Activated CD4-positive, alpha-beta T cell treated with anti-CD3 and anti-CD28 coated beads, Interleukin-2, amount 10 ng/mL, durations not matched to agents 7 days and 5 days (primary cell): ENCODE measurements around the gene TOR4A. TPM values are rescaled to one million over a fixed set of nuclear protein-coding genes. Genes with fewer than 3 reads are reported as not detected.
"Not testable (repeated sequence)": the region's sequence is repeated elsewhere in the genome, so short reads cannot be mapped to it uniquely, and the experiment has no call there.

Experiments used
- CTCF ChIA-PET: fragments of 350-600 bp; sonication (Branson Sonifier 250); formaldehyde crosslinking; loops from one replicate; lab custom pipeline; 2021; ENCODE audit warnings: antibody characterized with exemption; lab: Charles Lee
- POLR2A ChIA-PET: fragments of 350-600 bp; sonication (Branson Sonifier 250); formaldehyde crosslinking; loops from one replicate; lab custom pipeline; 2021; ENCODE audit warnings: antibody characterized with exemption; lab: Charles Lee
- DNase-seq: peaks from one replicate; pipeline ENCODE4 v3.0.0-alpha.2; 2020
- H3K27ac Mint-ChIP-seq: one replicate; pipeline ENCODE4 v1.8.0; 2021; ENCODE audit warnings: mild to moderate bottlenecking, moderate library complexity, mixed read lengths
- H3K27me3 Mint-ChIP-seq: one replicate; pipeline ENCODE4 v1.8.0; 2021; ENCODE audit warnings: mixed read lengths
- H3K36me3 Mint-ChIP-seq: one replicate; pipeline ENCODE4 v1.8.0; 2021; ENCODE audit warnings: low read depth, mixed read lengths
- H3K4me1 Mint-ChIP-seq: one replicate; pipeline ENCODE4 v1.8.0; 2021; ENCODE audit warnings: mixed read lengths
- H3K4me3 Mint-ChIP-seq: one replicate; pipeline ENCODE4 v1.8.0; 2021; ENCODE audit warnings: mild to moderate bottlenecking, moderate library complexity, mixed read lengths
- H3K9me3 Mint-ChIP-seq: one replicate; pipeline ENCODE4 v1.8.0; 2021; ENCODE audit warnings: mixed read lengths
- total RNA-seq, 2 experiments: library from RNA; stranded (reverse); gene quantifications; one replicate each; pipeline ENCODE4 v1.2.3, GENCODE V29; 2021

TOR4A gene
- total RNA-seq, 2 experiments from 2014 or later, result 6.0 to 7.1 TPM

GRCh38 chr9:137251194-137251461, 26.4 kb upstream of the TOR4A start, which contains the start of gene STPG3:
Gene STPG3, plus strand, starts transcription at chr9:137251286. Its CDS starts 1 bp downstream, at chr9:137251287.
- Mint-ChIP-seq H3K36me3 (peaks cover 3% of the 10 kb centered on the region), H3K4me3 (no peak within 1 kb of the TSS), H3K27ac (no peak within 1 kb of the TSS), H3K4me1 (peaks cover 7% of the 10 kb centered on the region), H3K27me3 (no peaks in the 10 kb centered on the region), H3K9me3 (no peaks in the 10 kb centered on the region)
- ChIA-PET CTCF (no interaction called here), POLR2A (no interaction called here)
- DNase-seq, result no peak

- Mint-ChIP-seq H3K36me3 (peaks cover 5% of the 10 kb centered on the region), H3K27me3 (no peaks in the 10 kb centered on the region), H3K27ac (no peak overlapping the region), H3K4me1 (peaks cover 13% of the 10 kb centered on the region), H3K9me3 (no peaks in the 10 kb centered on the region), H3K4me3 (no peak overlapping the region)
- POLR2A ChIA-PET, result no interaction called here
- CTCF ChIA-PET, result interaction anchor here (1.0 kb wide), 1 partner anchor 15 kb away, joined by 3 read pairs; no protein-coding TSS in a partner anchor
- DNase-seq, result no peak
Measured at GRCh38 chr9:137251490-137252268, 25.8 kb upstream of the TOR4A start.

GRCh38 chr9:137252555-137253506, 24.7 kb upstream of the TOR4A start:
- Mint-ChIP-seq H3K4me3 (no peak overlapping the region), H3K36me3 (peaks cover 10% of the 10 kb centered on the region), H3K4me1 (peaks cover 18% of the 10 kb centered on the region), H3K27ac (no peak overlapping the region), H3K9me3 (no peaks in the 10 kb centered on the region), H3K27me3 (no peaks in the 10 kb centered on the region)
- ChIA-PET CTCF (interaction anchor here (2.2 to 2.7 kb wide), 2 partner anchors 9 to 13 kb away, joined by 19 to 20 read pairs; partner anchors contain the start of gene TUBB4B), POLR2A (interaction anchor here (1.1 kb wide), 1 partner anchor 12 kb away, joined by 5 read pairs; the partner anchor contains the start of gene TUBB4B)
- DNase-seq, result no peak

GRCh38 chr9:137253717-137254623, 23.6 kb upstream of the TOR4A start:
- DNase-seq, result no peak
- Mint-ChIP-seq H3K27ac (peak overlapping the region; percentile 81), H3K4me1 (peaks cover 18% of the 10 kb centered on the region), H3K36me3 (peaks cover 10% of the 10 kb centered on the region), H3K9me3 (no peaks in the 10 kb centered on the region), H3K4me3 (peak overlapping the region; percentile 81), H3K27me3 (no peaks in the 10 kb centered on the region)
- ChIA-PET POLR2A (interaction anchor here (1.0 to 1.4 kb wide), 3 partner anchors 12 to 13 kb away, joined by 4 to 6 read pairs (median 5); partner anchors contain the start of gene TUBB4B), CTCF (interaction anchor here (0.9 to 2.7 kb wide), 8 partner anchors 10 to 183 kb away, joined by 3 to 20 read pairs (median 4); partner anchors contain the start of genes NRARP, SAPCD2 and TUBB4B)

- Mint-ChIP-seq H3K4me3 (peak within 1 kb of the TSS; percentile 90), H3K27me3 (no peaks in the 10 kb centered on the region), H3K27ac (peak within 1 kb of the TSS; percentile 87), H3K4me1 (peaks cover 18% of the 10 kb centered on the region), H3K9me3 (no peaks in the 10 kb centered on the region), H3K36me3 (peaks cover 10% of the 10 kb centered on the region)
- POLR2A ChIA-PET, result interaction anchor here (1.0 to 1.4 kb wide), 2 partner anchors 13 to 14 kb away, joined by 4 to 6 read pairs; partner anchors contain the start of gene TUBB4B
- DNase-seq, result peak; percentile 93
- CTCF ChIA-PET, result interaction anchor here (0.8 to 2.7 kb wide), 9 partner anchors 11 to 184 kb away, joined by 3 to 20 read pairs (median 4); partner anchors contain the start of genes NRARP, SAPCD2 and TUBB4B
Measured at GRCh38 chr9:137254624-137255447, 22.7 kb upstream of the TOR4A start, which contains the start of gene NELFB. Gene NELFB, plus strand, starts transcription at chr9:137255327.

GRCh38 chr9:137255448-137256114, 21.9 kb upstream of the TOR4A start:
- Mint-ChIP-seq H3K9me3 (no peaks in the 10 kb centered on the region), H3K4me3 (peak overlapping the region; percentile 90), H3K36me3 (peaks cover 10% of the 10 kb centered on the region), H3K27me3 (no peaks in the 10 kb centered on the region), H3K27ac (peak overlapping the region; percentile 87), H3K4me1 (peaks cover 18% of the 10 kb centered on the region)
- POLR2A ChIA-PET, result interaction anchor here (0.9 to 1.4 kb wide), 3 partner anchors 13 to 15 kb away, joined by 3 to 6 read pairs (median 4); partner anchors contain the start of gene TUBB4B
- peak; percentile 48 for DNase-seq
- CTCF ChIA-PET, result interaction anchor here (0.8 to 2.7 kb wide), 13 partner anchors 9 to 214 kb away, joined by 3 to 20 read pairs (median 4); partner anchors contain the start of genes NRARP and TUBB4B

- ChIA-PET POLR2A (interaction anchor here (0.9 kb wide), 1 partner anchor 15 kb away, joined by 3 read pairs; the partner anchor contains the start of gene TUBB4B), CTCF (interaction anchor here (0.8 to 2.0 kb wide), 8 partner anchors 8 to 213 kb away, joined by 3 to 5 read pairs (median 4); partner anchors contain the start of gene MAN1B1)
- DNase-seq, result no peak
- peaks cover 10% of the 10 kb centered on the region for H3K36me3 Mint-ChIP-seq
- H3K9me3 Mint-ChIP-seq, result no peaks in the 10 kb centered on the region
- no peaks in the 10 kb centered on the region for H3K27me3 Mint-ChIP-seq
- peak overlapping the region; percentile 90 for H3K4me3 Mint-ChIP-seq
- H3K27ac Mint-ChIP-seq, result no peak overlapping the region
- peaks cover 18% of the 10 kb centered on the region for H3K4me1 Mint-ChIP-seq
Measured at GRCh38 chr9:137256362-137256761, 21.2 kb upstream of the TOR4A start.

- peak overlapping the region; percentile 90 for H3K4me3 Mint-ChIP-seq
- H3K36me3 Mint-ChIP-seq, result peaks cover 14% of the 10 kb centered on the region
- no peak overlapping the region for H3K27ac Mint-ChIP-seq
- no peaks in the 10 kb centered on the region for H3K9me3 Mint-ChIP-seq
- ChIA-PET POLR2A (interaction anchor here (0.9 kb wide), 1 partner anchor 16 kb away, joined by 3 read pairs; the partner anchor contains the start of gene TUBB4B), CTCF (interaction anchor here (0.8 to 1.5 kb wide), 6 partner anchors 8 to 170 kb away, joined by 3 to 5 read pairs (median 4); partner anchors contain the start of gene MAN1B1)
- H3K27me3 Mint-ChIP-seq, result no peaks in the 10 kb centered on the region
- H3K4me1 Mint-ChIP-seq, result peaks cover 20% of the 10 kb centered on the region
- no peak for DNase-seq
Measured at GRCh38 chr9:137256856-137257255, 20.7 kb upstream of the TOR4A start.

- POLR2A ChIA-PET, DNase-seq, H3K27ac Mint-ChIP-seq, H3K9me3 Mint-ChIP-seq, H3K4me1 Mint-ChIP-seq, H3K27me3 Mint-ChIP-seq, H3K4me3 Mint-ChIP-seq, CTCF ChIA-PET: not testable (repeated sequence)
- H3K36me3 Mint-ChIP-seq, result peaks cover 16% of the 10 kb centered on the region
Measured at GRCh38 chr9:137262173-137262908, 15.2 kb upstream of the TOR4A start.

GRCh38 chr9:137262909-137263285, 14.6 kb upstream of the TOR4A start:
- Mint-ChIP-seq H3K9me3 (no peaks in the 10 kb centered on the region), H3K4me3 (no peak overlapping the region), H3K4me1 (peaks cover 8% of the 10 kb centered on the region), H3K27me3 (no peaks in the 10 kb centered on the region), H3K27ac (no peak overlapping the region), H3K36me3 (peaks cover 18% of the 10 kb centered on the region)
- POLR2A ChIA-PET, result no interaction called here
- no peak for DNase-seq
- CTCF ChIA-PET, result no interaction called here
